ENCODE data around the gene KRTAP20-1. TPM values are rescaled to one million over a fixed set of nuclear protein-coding genes. Genes with fewer than 3 reads are reported as not detected.

The KRTAP20-1 gene, protein sequence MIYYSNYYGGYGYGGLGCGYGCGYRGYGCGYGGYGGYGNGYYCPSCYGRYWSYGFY
- not detected in 2 replicates for total RNA-seq

DNA sequence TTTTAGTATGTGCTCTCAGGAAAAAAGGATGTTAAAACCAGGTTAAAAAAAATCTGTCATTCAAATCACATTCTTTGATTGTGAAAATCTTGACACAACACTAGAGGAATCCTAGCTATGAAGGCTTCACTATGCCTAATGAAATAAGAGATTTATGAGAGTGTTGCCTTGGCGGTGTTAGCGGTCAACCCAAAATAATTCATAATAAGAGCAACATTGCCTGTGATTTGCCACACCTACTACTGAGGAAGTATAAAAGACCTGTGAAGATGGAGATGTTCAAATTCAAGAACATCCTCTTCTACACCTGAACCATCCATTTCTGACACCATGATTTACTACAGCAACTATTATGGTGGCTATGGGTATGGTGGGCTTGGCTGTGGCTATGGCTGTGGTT, at the start of gene KRTAP20-1:
Gene KRTAP20-1 (plus strand): TSS at position 301 of the 400 bp plus-strand sequence. CDS start 30 bp downstream, at position 331.
- no peak for DNase-seq (ENCODE audit: low read depth)
- Histone ChIP-seq H3K27me3 (ENCODE audit: control insufficient read depth, insufficient read depth, low read length) (no peaks in the 10 kb centered on the region), H3K4me3 (ENCODE audit: low read depth, low read length) (no peak within 1 kb of the TSS), H3K36me3 (ENCODE audit: control insufficient read depth, insufficient read depth, low read length) (no peaks in the 10 kb centered on the region)
- TF ChIP-seq, protein P1, sequence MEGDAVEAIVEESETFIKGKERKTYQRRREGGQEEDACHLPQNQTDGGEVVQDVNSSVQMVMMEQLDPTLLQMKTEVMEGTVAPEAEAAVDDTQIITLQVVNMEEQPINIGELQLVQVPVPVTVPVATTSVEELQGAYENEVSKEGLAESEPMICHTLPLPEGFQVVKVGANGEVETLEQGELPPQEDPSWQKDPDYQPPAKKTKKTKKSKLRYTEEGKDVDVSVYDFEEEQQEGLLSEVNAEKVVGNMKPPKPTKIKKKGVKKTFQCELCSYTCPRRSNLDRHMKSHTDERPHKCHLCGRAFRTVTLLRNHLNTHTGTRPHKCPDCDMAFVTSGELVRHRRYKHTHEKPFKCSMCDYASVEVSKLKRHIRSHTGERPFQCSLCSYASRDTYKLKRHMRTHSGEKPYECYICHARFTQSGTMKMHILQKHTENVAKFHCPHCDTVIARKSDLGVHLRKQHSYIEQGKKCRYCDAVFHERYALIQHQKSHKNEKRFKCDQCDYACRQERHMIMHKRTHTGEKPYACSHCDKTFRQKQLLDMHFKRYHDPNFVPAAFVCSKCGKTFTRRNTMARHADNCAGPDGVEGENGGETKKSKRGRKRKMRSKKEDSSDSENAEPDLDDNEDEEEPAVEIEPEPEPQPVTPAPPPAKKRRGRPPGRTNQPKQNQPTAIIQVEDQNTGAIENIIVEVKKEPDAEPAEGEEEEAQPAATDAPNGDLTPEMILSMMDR (IDR thresholded peaks at IDR 0.05; ENCODE audit: insufficient read depth, low read length, poor library complexity, severe bottlenecking), result no peak

DNA sequence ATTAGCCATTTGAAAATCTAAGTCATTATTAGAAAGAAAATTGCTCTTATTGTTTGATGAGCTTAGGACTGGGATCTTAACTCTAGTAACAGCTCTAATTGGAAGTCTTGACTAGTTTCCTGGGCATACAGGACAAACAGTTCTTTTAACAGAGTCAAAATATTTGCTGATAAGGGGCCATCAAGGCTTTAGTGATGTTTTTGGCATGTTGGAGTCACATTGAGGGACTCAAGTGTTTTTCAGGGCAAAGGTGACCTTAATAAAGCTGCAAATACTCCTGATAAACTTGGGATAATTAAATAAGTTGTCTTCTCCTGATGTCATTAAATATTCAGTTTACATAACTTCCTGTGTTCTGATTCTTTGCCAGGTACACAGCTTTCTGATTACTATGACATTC, 48.6 kb upstream of the KRTAP20-1 start:
- no peak for DNase-seq (ENCODE audit: low read depth)
- no peaks in the 10 kb centered on the region for H3K27me3 ChIP-seq (ENCODE audit: control insufficient read depth, insufficient read depth, low read length)
- H3K4me3 ChIP-seq (ENCODE audit: low read depth, low read length), result no peak overlapping the region
- no peaks in the 10 kb centered on the region for H3K36me3 ChIP-seq (ENCODE audit: control insufficient read depth, insufficient read depth, low read length)
- TF ChIP-seq, protein P1 (IDR thresholded peaks at IDR 0.05; ENCODE audit: insufficient read depth, low read length, poor library complexity, severe bottlenecking), result no peak

DNA sequence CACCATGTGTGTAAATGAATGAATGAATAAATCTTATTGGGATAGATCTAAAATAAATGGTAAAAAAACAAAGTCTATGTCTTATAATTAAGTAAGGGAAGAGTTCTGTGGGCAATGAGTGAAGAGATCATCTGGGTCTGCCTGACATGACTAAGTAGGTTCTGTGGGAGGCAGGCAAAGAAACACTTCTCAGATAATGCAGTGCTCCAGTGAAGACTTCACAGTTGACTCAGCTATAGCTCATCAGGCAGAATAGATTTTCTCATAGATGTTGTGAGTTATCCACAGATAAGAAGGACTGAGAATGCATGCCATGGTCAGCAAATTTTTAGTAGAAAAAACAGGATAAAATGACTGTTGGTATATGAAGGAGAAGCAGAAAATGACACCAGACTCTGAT, 38.5 kb upstream of the KRTAP20-1 start:
- Histone ChIP-seq H3K27me3 (ENCODE audit: control insufficient read depth, insufficient read depth, low read length) (no peaks in the 10 kb centered on the region), H3K4me3 (ENCODE audit: low read depth, low read length) (no peak overlapping the region), H3K36me3 (ENCODE audit: control insufficient read depth, insufficient read depth, low read length) (no peaks in the 10 kb centered on the region)
- TF ChIP-seq, protein P1 (IDR thresholded peaks at IDR 0.05; ENCODE audit: insufficient read depth, low read length, poor library complexity, severe bottlenecking), result no peak
- DNase-seq (ENCODE audit: low read depth), result no peak

DNA sequence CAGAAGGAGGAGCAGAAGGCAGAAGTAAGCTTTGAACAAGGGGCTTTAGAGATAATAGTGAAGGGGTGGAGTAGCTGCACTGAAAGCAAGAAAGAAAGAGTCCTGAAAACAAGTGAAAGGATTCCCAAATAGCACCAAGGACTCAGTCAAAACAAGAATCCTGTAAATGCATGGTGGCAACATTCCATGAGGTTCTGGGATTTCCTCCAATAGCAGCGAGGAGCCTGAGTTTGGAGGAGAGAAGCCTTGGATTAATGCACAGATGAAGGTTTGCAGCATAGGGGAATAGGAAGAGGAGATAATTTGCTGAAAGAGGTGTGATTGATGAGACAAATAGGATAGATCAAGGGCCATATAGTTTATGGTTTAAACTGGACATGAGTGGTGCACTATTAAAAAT, 36.9 kb upstream of the KRTAP20-1 start:
- Histone ChIP-seq H3K36me3 (ENCODE audit: control insufficient read depth, insufficient read depth, low read length) (no peaks in the 10 kb centered on the region), H3K4me3 (ENCODE audit: low read depth, low read length) (no peak overlapping the region), H3K27me3 (ENCODE audit: control insufficient read depth, insufficient read depth, low read length) (no peaks in the 10 kb centered on the region)
- TF ChIP-seq, protein P1 (IDR thresholded peaks at IDR 0.05; ENCODE audit: insufficient read depth, low read length, poor library complexity, severe bottlenecking), result no peak
- DNase-seq (ENCODE audit: low read depth), result no peak

DNA sequence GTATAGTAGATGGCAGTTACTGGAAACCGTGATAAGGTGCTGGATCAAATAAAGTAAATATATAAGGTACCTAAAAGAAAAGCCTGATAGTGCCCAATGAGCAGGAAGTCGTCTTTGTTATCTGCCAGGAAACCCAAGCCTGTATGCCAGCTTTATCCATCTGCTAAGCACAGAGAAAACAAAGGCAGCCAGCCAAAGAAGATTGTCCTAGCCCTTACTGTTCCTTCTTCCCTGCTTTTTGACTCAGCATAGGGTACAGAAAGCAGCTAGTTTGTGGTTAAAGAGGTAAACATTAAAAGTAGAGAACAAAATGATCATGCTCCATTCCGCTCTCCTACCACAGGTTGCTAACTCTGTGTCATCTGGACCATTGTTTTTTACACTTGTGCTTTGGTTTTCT, 36.1 kb upstream of the KRTAP20-1 start:
- no peak overlapping the region for H3K4me3 ChIP-seq (ENCODE audit: low read depth, low read length)
- no peak for DNase-seq (ENCODE audit: low read depth)
- no peaks in the 10 kb centered on the region for H3K27me3 ChIP-seq (ENCODE audit: control insufficient read depth, insufficient read depth, low read length)
- H3K36me3 ChIP-seq (ENCODE audit: control insufficient read depth, insufficient read depth, low read length), result no peaks in the 10 kb centered on the region
- TF ChIP-seq, protein P1 (IDR thresholded peaks at IDR 0.05; ENCODE audit: insufficient read depth, low read length, poor library complexity, severe bottlenecking), result no peak

DNA sequence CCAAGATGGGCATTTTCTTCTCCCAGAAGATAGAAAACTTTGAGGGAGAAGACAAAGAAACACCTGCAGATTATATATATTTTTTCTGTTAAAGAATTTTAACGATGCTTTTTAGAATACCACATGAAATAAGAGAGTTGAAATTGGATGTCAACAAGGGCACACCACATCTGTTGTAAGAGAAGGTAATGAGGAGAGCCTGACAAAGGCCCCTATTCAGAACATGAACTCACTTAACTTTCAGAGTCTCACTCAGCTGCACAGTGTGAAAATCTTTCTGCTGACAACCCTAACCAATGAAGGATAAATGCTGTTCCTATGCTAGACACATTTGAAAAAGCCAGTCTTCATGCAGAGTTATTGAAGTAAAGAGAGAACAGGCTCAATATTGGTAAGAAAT, 33.4 kb upstream of the KRTAP20-1 start:
- H3K4me3 ChIP-seq (ENCODE audit: low read depth, low read length), result no peak overlapping the region
- TF ChIP-seq, protein P1 (IDR thresholded peaks at IDR 0.05; ENCODE audit: insufficient read depth, low read length, poor library complexity, severe bottlenecking), result no peak
- no peak for DNase-seq (ENCODE audit: low read depth)
- H3K36me3 ChIP-seq (ENCODE audit: control insufficient read depth, insufficient read depth, low read length), result no peaks in the 10 kb centered on the region
- H3K27me3 ChIP-seq (ENCODE audit: control insufficient read depth, insufficient read depth, low read length), result no peaks in the 10 kb centered on the region
